Activated naive CD4-positive, alpha-beta T cell treated with anti-CD3 and anti-CD28 coated beads for 36 hours (primary cell): ENCODE results near the gene RERE. TPM values are rescaled to one million over a fixed set of nuclear protein-coding genes. Genes with fewer than 3 reads are reported as not detected.
A peak's percentile ranks its signal among the peaks of the same experiment; 100 is the strongest.

Experiments
- CTCF ChIA-PET: fragments of 350-600 bp; sonication (Branson Sonifier 250); formaldehyde crosslinking; loops from one replicate; lab custom pipeline; 2021; ENCODE audit warnings: antibody characterized with exemption; lab: Charles Lee
- DNase-seq: peaks from one replicate; pipeline ENCODE4 v3.0.0-alpha.2; 2020
- H3K27ac Mint-ChIP-seq: one replicate; pipeline ENCODE4 v1.8.0; 2021; ENCODE audit warnings: mild to moderate bottlenecking, mixed read lengths
- H3K27me3 Mint-ChIP-seq: one replicate; pipeline ENCODE4 v1.8.0; 2021; ENCODE audit warnings: low read depth, mixed read lengths
- H3K36me3 Mint-ChIP-seq: one replicate; pipeline ENCODE4 v1.8.0; 2021; ENCODE audit warnings: low read depth, mixed read lengths
- H3K4me1 Mint-ChIP-seq: one replicate; pipeline ENCODE4 v1.8.0; 2021; ENCODE audit warnings: low read depth, mixed read lengths
- H3K4me3 Mint-ChIP-seq: one replicate; pipeline ENCODE4 v1.8.0; 2021; ENCODE audit warnings: mild to moderate bottlenecking, moderate library complexity, mixed read lengths
- H3K9me3 Mint-ChIP-seq: one replicate; pipeline ENCODE4 v1.8.0; 2021; ENCODE audit warnings: mixed read lengths
- intact Hi-C: fragments of 100-400 bp; cut with micrococcal nuclease; formaldehyde crosslinking; loops from one replicate; pipeline ENCODE4 v1.15.1; 2023
- total RNA-seq, 2 experiments: library from RNA; stranded (reverse); gene quantifications; one replicate each; pipeline ENCODE4 v1.2.3, GENCODE V29; 2021

The RERE gene
- total RNA-seq, 2 experiments from 2014 or later = 46.4 to 47.6 TPM

GRCh38 chr1:8653878-8654277, 163.6 kb downstream of the RERE start:
- Mint-ChIP-seq H3K27ac (no peak overlapping the region), H3K27me3 (no peaks in the 10 kb centered on the region), H3K4me1 (peaks cover 27% of the 10 kb centered on the region), H3K9me3 (no peaks in the 10 kb centered on the region), H3K36me3 (peaks cover 12% of the 10 kb centered on the region), H3K4me3 (no peak overlapping the region)
- DNase-seq = no peak
- CTCF ChIA-PET = interaction anchor here (0.6 kb wide), 1 partner anchor 13 kb away, joined by 3 read pairs; no protein-coding TSS in a partner anchor
- intact Hi-C loops = no loop called here

- Mint-ChIP-seq H3K27me3 (no peaks in the 10 kb centered on the region), H3K27ac (no peak overlapping the region), H3K4me3 (no peak overlapping the region), H3K4me1 (peaks cover 39% of the 10 kb centered on the region), H3K36me3 (peaks cover 12% of the 10 kb centered on the region), H3K9me3 (no peaks in the 10 kb centered on the region)
- intact Hi-C loops = no loop called here
- CTCF ChIA-PET = interaction anchor here (0.6 to 1.2 kb wide), 2 partner anchors 205 to 212 kb away, joined by 3 read pairs; no protein-coding TSS in a partner anchor
- DNase-seq = peak; percentile 42
Measured at GRCh38 chr1:8652467-8653046, 164.9 kb downstream of the RERE start.

- DNase-seq = no peak
- Mint-ChIP-seq H3K27ac (peak overlapping the region; percentile 33), H3K4me3 (no peak overlapping the region), H3K4me1 (peaks cover 44% of the 10 kb centered on the region), H3K9me3 (no peaks in the 10 kb centered on the region), H3K27me3 (no peaks in the 10 kb centered on the region), H3K36me3 (peaks cover 12% of the 10 kb centered on the region)
- CTCF ChIA-PET = interaction anchor here (0.6 to 1.2 kb wide), 3 partner anchors 90 to 211 kb away, joined by 3 read pairs; no protein-coding TSS in a partner anchor
- intact Hi-C loops = no loop called here
Measured at GRCh38 chr1:8651962-8652361, 165.5 kb downstream of the RERE start.

- Mint-ChIP-seq H3K4me3 (no peak overlapping the region), H3K27ac (peak overlapping the region; percentile 11), H3K27me3 (no peaks in the 10 kb centered on the region), H3K4me1 (peaks cover 45% of the 10 kb centered on the region), H3K36me3 (peaks cover 12% of the 10 kb centered on the region), H3K9me3 (no peaks in the 10 kb centered on the region)
- peak; percentile 37 for DNase-seq
- CTCF ChIA-PET = interaction anchor here (0.6 to 1.2 kb wide), 5 partner anchors 75 to 206 kb away, joined by 3 to 5 read pairs (median 4); no protein-coding TSS in a partner anchor
- intact Hi-C loops = no loop called here
Measured at GRCh38 chr1:8651236-8651890, 166.1 kb downstream of the RERE start.

- H3K4me1 Mint-ChIP-seq = peaks cover 45% of the 10 kb centered on the region
- intact Hi-C loops = loop anchor here (1.0 to 2.0 kb wide), 4 partner anchors 11 to 46 kb away; no protein-coding TSS in a partner anchor
Measured at GRCh38 chr1:8649875-8650274, 167.6 kb downstream of the RERE start.

GRCh38 chr1:8649027-8649426, 168.4 kb downstream of the RERE start:
- H3K9me3 Mint-ChIP-seq = no peaks in the 10 kb centered on the region
- CTCF ChIA-PET = interaction anchor here (1.2 kb wide), 1 partner anchor 200 kb away, joined by 3 read pairs; no protein-coding TSS in a partner anchor
- DNase-seq = peak; percentile 13
- no peaks in the 10 kb centered on the region for H3K27me3 Mint-ChIP-seq
- intact Hi-C loops = loop anchor here (1.0 to 2.0 kb wide), 4 partner anchors 12 to 45 kb away; no protein-coding TSS in a partner anchor
- peaks cover 49% of the 10 kb centered on the region for H3K4me1 Mint-ChIP-seq
- H3K27ac Mint-ChIP-seq = no peak overlapping the region
- H3K36me3 Mint-ChIP-seq = peaks cover 2% of the 10 kb centered on the region
- H3K4me3 Mint-ChIP-seq = no peak overlapping the region

More at GRCh38 chr1:8649875-8650274, 167.6 kb downstream of the RERE start:
- H3K27ac Mint-ChIP-seq = no peak overlapping the region
- H3K27me3 Mint-ChIP-seq = no peaks in the 10 kb centered on the region
- peaks cover 4% of the 10 kb centered on the region for H3K36me3 Mint-ChIP-seq
- H3K9me3 Mint-ChIP-seq = no peaks in the 10 kb centered on the region
- CTCF ChIA-PET = interaction anchor here (1.0 to 1.2 kb wide), 2 partner anchors 9 to 199 kb away, joined by 3 read pairs; no protein-coding TSS in a partner anchor
- H3K4me3 Mint-ChIP-seq = no peak overlapping the region
- DNase-seq = no peak

- CTCF ChIA-PET = interaction anchor here (0.5 to 1.3 kb wide), 2 partner anchors 86 to 354 kb away, joined by 3 to 5 read pairs; no protein-coding TSS in a partner anchor
- Mint-ChIP-seq H3K27me3 (no peaks in the 10 kb centered on the region), H3K27ac (no peak overlapping the region), H3K4me3 (no peak overlapping the region), H3K4me1 (peaks cover 51% of the 10 kb centered on the region), H3K9me3 (no peaks in the 10 kb centered on the region), H3K36me3 (peaks cover 2% of the 10 kb centered on the region)
- no peak for DNase-seq
- intact Hi-C loops = no loop called here
Measured at GRCh38 chr1:8646996-8647395, 170.4 kb downstream of the RERE start.

GRCh38 chr1:8646189-8646588, 171.3 kb downstream of the RERE start:
- intact Hi-C loops = no loop called here
- CTCF ChIA-PET = interaction anchor here (0.8 to 1.0 kb wide), 2 partner anchors 26 to 80 kb away, joined by 3 to 4 read pairs; no protein-coding TSS in a partner anchor
- no peak overlapping the region for H3K4me3 Mint-ChIP-seq
- no peaks in the 10 kb centered on the region for H3K27me3 Mint-ChIP-seq
- no peaks in the 10 kb centered on the region for H3K9me3 Mint-ChIP-seq
- DNase-seq = no peak
- peaks cover 43% of the 10 kb centered on the region for H3K4me1 Mint-ChIP-seq
- H3K27ac Mint-ChIP-seq = no peak overlapping the region
- peaks cover 2% of the 10 kb centered on the region for H3K36me3 Mint-ChIP-seq

- CTCF ChIA-PET = interaction anchor here (0.6 to 1.0 kb wide), 2 partner anchors 30 to 41 kb away, joined by 3 read pairs; no protein-coding TSS in a partner anchor
- Mint-ChIP-seq H3K27me3 (no peaks in the 10 kb centered on the region), H3K9me3 (no peaks in the 10 kb centered on the region), H3K36me3 (peaks cover 2% of the 10 kb centered on the region), H3K27ac (no peak overlapping the region), H3K4me3 (no peak overlapping the region), H3K4me1 (peaks cover 34% of the 10 kb centered on the region)
- intact Hi-C loops = no loop called here
- peak; percentile 28 for DNase-seq
Measured at GRCh38 chr1:8643542-8644536, 173.6 kb downstream of the RERE start.

GRCh38 chr1:8642114-8642513, 175.3 kb downstream of the RERE start:
- no peaks in the 10 kb centered on the region for H3K27me3 Mint-ChIP-seq
- no peak overlapping the region for H3K4me3 Mint-ChIP-seq
- H3K36me3 Mint-ChIP-seq = peaks cover 2% of the 10 kb centered on the region
- intact Hi-C loops = no loop called here
- no peak for DNase-seq
- H3K9me3 Mint-ChIP-seq = no peaks in the 10 kb centered on the region
- CTCF ChIA-PET = no interaction called here
- H3K27ac Mint-ChIP-seq = no peak overlapping the region
- peaks cover 21% of the 10 kb centered on the region for H3K4me1 Mint-ChIP-seq

- DNase-seq = no peak
- Mint-ChIP-seq H3K27ac (no peak overlapping the region), H3K4me1 (peaks cover 19% of the 10 kb centered on the region), H3K27me3 (no peaks in the 10 kb centered on the region), H3K36me3 (peaks cover 2% of the 10 kb centered on the region), H3K9me3 (no peaks in the 10 kb centered on the region), H3K4me3 (no peak overlapping the region)
- CTCF ChIA-PET = interaction anchor here (0.8 kb wide), 1 partner anchor 9 kb away, joined by 3 read pairs; no protein-coding TSS in a partner anchor
- intact Hi-C loops = no loop called here
Measured at GRCh38 chr1:8641377-8641997, 176.0 kb downstream of the RERE start.
